H1 (cell line): Measurements from ENCODE around the gene ITSN1. TPM values are rescaled to one million over a fixed set of nuclear protein-coding genes. Genes with fewer than 3 reads are reported as not detected.

Source experiments
- CTCF ChIA-PET: fragments of 300-600 bp; sonication (Branson Sonifier 250); formaldehyde crosslinking; loops from one replicate; lab custom pipeline; 2021; ENCODE audit not compliant: partially characterized antibody; lab: Charles Lee
- POLR2A ChIA-PET: fragments of 300-600 bp; sonication (Branson Sonifier 250); formaldehyde crosslinking; loops from one replicate; lab custom pipeline; 2021; ENCODE audit warnings: inconsistent platforms; ENCODE audit not compliant: partially characterized antibody; lab: Charles Lee
- DNase-seq, 2 experiments: peaks; one replicate each; pipeline versions ENCODE4 v3.0.0 to v3.0.0-alpha.2; 2010 to 2022; ENCODE audit warnings: low spot score in 2 of 2, low read depth in 1 of 2, mixed read lengths in 1 of 2
- FAIRE-seq: peaks from 2 replicates; lab custom pipeline; 2011; peaks lifted over from hg19 to GRCh38; lab: Jason Lieb, UNC
- H2AFZ ChIP-seq: 2 replicates; pipeline ENCODE4 v1.8.1; 2012; ENCODE audit warnings: low read length, inconsistent platforms
- H2AK5ac ChIP-seq: 2 replicates; pipeline ENCODE4 v1.6.1; 2013; ENCODE audit warnings: low read depth, low read length
- H2BK120ac ChIP-seq: replicated peaks from 2 replicates; pipeline ENCODE3; 2013; ENCODE audit warnings: low read depth, low read length, inconsistent platforms
- H2BK12ac ChIP-seq: 2 replicates; pipeline ENCODE4 v1.6.1; 2013; ENCODE audit warnings: low read depth, low read length
- H2BK15ac ChIP-seq: 2 replicates; pipeline ENCODE4 v1.6.1; 2013; ENCODE audit warnings: low read length
- H2BK20ac ChIP-seq: 2 replicates; pipeline ENCODE4 v1.6.1; 2013; ENCODE audit warnings: low read length
- H2BK5ac ChIP-seq: 2 replicates; pipeline ENCODE4 v1.6.1; 2013; ENCODE audit warnings: low read depth, low read length
- H3K14ac ChIP-seq: 2 replicates; pipeline ENCODE4 v1.6.1; 2013; ENCODE audit warnings: inconsistent platforms; ENCODE audit not compliant: insufficient read length
- H3K18ac ChIP-seq: 2 replicates; pipeline ENCODE4 v1.6.1; 2013; ENCODE audit warnings: low read length; ENCODE audit errors: extremely low read depth
- H3K23ac ChIP-seq: 2 replicates; pipeline ENCODE4 v1.6.1; 2013; ENCODE audit warnings: inconsistent platforms; ENCODE audit not compliant: insufficient read length
- H3K23me2 ChIP-seq: 2 replicates; pipeline ENCODE4 v1.6.1; 2013; ENCODE audit warnings: low read depth, low read length
- H3K27ac ChIP-seq: 2 replicates; pipeline ENCODE4 v1.6.1; 2011; ENCODE audit warnings: low read depth, low read length, inconsistent platforms
- H3K27me3 ChIP-seq, 4 experiments: replicated peaks in 1 of 4; 1 replicate in 1 of 4; 2 replicates in 3 of 4; pipeline versions ENCODE4 v1.6.1 to v1.8.1; 2011 to 2013; ENCODE audit warnings: low read length in 3 of 4, mild to moderate bottlenecking in 3 of 4, inconsistent platforms in 2 of 4, mixed read lengths in 2 of 4, moderate library complexity in 1 of 4; ENCODE audit not compliant: control insufficient read depth in 3 of 4, insufficient read depth in 3 of 4; ENCODE audit errors: extremely low read depth in 1 of 4
- H3K36me3 ChIP-seq, 4 experiments: 2 replicates each; pipeline versions ENCODE4 v1.6.1 to v1.8.1; 2011 to 2013; ENCODE audit warnings: mild to moderate bottlenecking in 4 of 4, low read length in 3 of 4, moderate library complexity in 2 of 4, control low read depth in 1 of 4, inconsistent platforms in 1 of 4; ENCODE audit not compliant: insufficient read depth in 4 of 4, control insufficient read depth in 2 of 4
- H3K4ac ChIP-seq: replicated peaks from 2 replicates; pipeline ENCODE3; 2013; ENCODE audit warnings: low read length, low read depth, mixed read lengths, inconsistent platforms; ENCODE audit not compliant: insufficient read length
- H3K4me1 ChIP-seq, 4 experiments: replicated peaks in 1 of 4; 1 replicate in 1 of 4; 2 replicates in 3 of 4; pipeline versions ENCODE4 v1.6.1 to v1.8.1; 2011 to 2013; ENCODE audit warnings: low read length in 3 of 4, inconsistent platforms in 2 of 4, mixed read lengths in 1 of 4; ENCODE audit not compliant: insufficient read depth in 4 of 4, control insufficient read depth in 3 of 4
- H3K4me2 ChIP-seq, 2 experiments: 2 replicates each; pipeline versions ENCODE4 v1.6.1 to v1.8.1; 2011 to 2013; ENCODE audit warnings: low read depth in 2 of 2, low read length in 2 of 2, control low read depth in 1 of 2, inconsistent platforms in 1 of 2, mild to moderate bottlenecking in 1 of 2; ENCODE audit not compliant: insufficient read depth in 1 of 2
- H3K4me3 ChIP-seq, 4 experiments: fragments of 200-600, 300-600 bp in 1 of 4; sonication (generic), shearing (Covaris generic), sonication (Bioruptor Twin) in 1 of 4; 2 replicates each; pipeline versions ENCODE4 v1.5.1 to v1.8.1; 2011 to 2016; ENCODE audit warnings: low read length in 4 of 4, low read depth in 3 of 4, control low read depth in 2 of 4, inconsistent platforms in 2 of 4, mild to moderate bottlenecking in 2 of 4, mixed read lengths in 1 of 4, moderate library complexity in 1 of 4; ENCODE audit not compliant: insufficient read depth in 2 of 4; ENCODE audit errors: extremely low read depth in 1 of 4
- H3K56ac ChIP-seq: replicated peaks from 2 replicates; pipeline ENCODE3; 2013; ENCODE audit warnings: low read depth, mild to moderate bottlenecking, mixed read lengths, low read length, inconsistent platforms; ENCODE audit not compliant: insufficient read length
- H3K79me1 ChIP-seq: 2 replicates; pipeline ENCODE4 v1.6.1; 2013; ENCODE audit warnings: low read depth, low read length, control low read depth
- H3K79me2 ChIP-seq, 2 experiments: 2 replicates each; pipeline versions ENCODE4 v1.6.1 to v1.8.1; 2012 to 2013; ENCODE audit warnings: low read length in 2 of 2, mild to moderate bottlenecking in 2 of 2, inconsistent platforms in 1 of 2; ENCODE audit not compliant: insufficient read depth in 2 of 2, control insufficient read depth in 1 of 2
- H3K9ac ChIP-seq, 4 experiments: replicated peaks in 1 of 4; 1 replicate in 1 of 4; 2 replicates in 3 of 4; pipeline versions ENCODE4 v1.6.1 to v1.8.1; 2011 to 2013; ENCODE audit warnings: low read depth in 3 of 4, low read length in 3 of 4, control low read depth in 2 of 4, mild to moderate bottlenecking in 2 of 4, moderate library complexity in 2 of 4, inconsistent platforms in 1 of 4; ENCODE audit errors: extremely low read depth in 1 of 4
- H3K9me3 ChIP-seq, 2 experiments: 2 replicates each; pipeline versions ENCODE4 v1.6.1 to v1.8.1; 2012 to 2013; ENCODE audit warnings: mild to moderate bottlenecking in 2 of 2, moderate library complexity in 2 of 2, control low read depth in 1 of 2, inconsistent platforms in 1 of 2, low read depth in 1 of 2, low read length in 1 of 2, mixed read lengths in 1 of 2; ENCODE audit not compliant: insufficient read depth in 2 of 2
- H4K20me1 ChIP-seq, 2 experiments: replicated peaks in 1 of 2; 2 replicates each; pipeline versions ENCODE3 to v1.8.1; 2011 to 2013; ENCODE audit warnings: inconsistent platforms in 2 of 2, low read length in 2 of 2, mild to moderate bottlenecking in 1 of 2; ENCODE audit not compliant: insufficient read depth in 2 of 2, control insufficient read depth in 1 of 2
- H4K5ac ChIP-seq: 2 replicates; pipeline ENCODE4 v1.6.1; 2013; ENCODE audit warnings: low read length, low read depth, mixed read lengths, inconsistent platforms; ENCODE audit not compliant: insufficient read length
- H4K8ac ChIP-seq: 2 replicates; pipeline ENCODE4 v1.8.0; 2013; ENCODE audit warnings: mild to moderate bottlenecking, moderate library complexity, low read length, inconsistent platforms; ENCODE audit not compliant: insufficient read depth; ENCODE audit errors: extremely low read depth
- H4K91ac ChIP-seq: replicated peaks from 2 replicates; pipeline ENCODE3; 2013; ENCODE audit warnings: low read length, mixed read lengths, inconsistent platforms; ENCODE audit not compliant: insufficient read length
- ASH2L ChIP-seq: fragments of 200-600, 300-600 bp; sonication (generic); IDR thresholded peaks from one replicate; pipeline ENCODE4 v1.7.1; 2017; ENCODE audit warnings: low read length
- ATF3 ChIP-seq: IDR thresholded peaks from 2 replicates; pipeline ENCODE4 v1.6.1; 2011; ENCODE audit warnings: low read depth, mild to moderate bottlenecking, low read length; ENCODE audit not compliant: insufficient read depth
- CBX5 ChIP-seq: fragments of 300-800, 300-1000 bp; sonication (generic); IDR thresholded peaks from 2 replicates; pipeline ENCODE4 v1.7.1; 2016; ENCODE audit warnings: antibody characterized with exemption, low read length, low read depth
- E2F6 ChIP-seq: IDR thresholded peaks from 2 replicates; pipeline ENCODE4 v1.6.1; 2012; ENCODE audit warnings: inconsistent platforms
- EZH2 ChIP-seq: fragments of 200-600 bp; sonication (generic); IDR thresholded peaks from 2 replicates; pipeline ENCODE4 v1.7.1; 2012; ENCODE audit warnings: low read depth, mild to moderate bottlenecking, moderate library complexity, low read length, inconsistent platforms; ENCODE audit not compliant: severe bottlenecking
- JUN ChIP-seq: IDR thresholded peaks from 2 replicates; pipeline ENCODE4 v1.6.1; 2011; ENCODE audit warnings: low read depth, mild to moderate bottlenecking, improper control_type of control experiment, low read length
- NANOG ChIP-seq: IDR thresholded peaks from 2 replicates; pipeline ENCODE4 v1.6.1; 2011; ENCODE audit warnings: low read length, low read depth, mild to moderate bottlenecking, inconsistent platforms; ENCODE audit not compliant: insufficient read depth, poor library complexity, severe bottlenecking
- NRF1 ChIP-seq: IDR thresholded peaks from 2 replicates; pipeline ENCODE4 v1.6.1; 2011; ENCODE audit warnings: mild to moderate bottlenecking, low read depth, low read length, improper control_type of control experiment
- POLR2A ChIP-seq, 2 experiments: IDR thresholded peaks; 1 replicate in 1 of 2; 2 replicates in 1 of 2; pipeline ENCODE4 v1.6.1; 2011; ENCODE audit warnings: low read depth in 2 of 2, low read length in 2 of 2, mild to moderate bottlenecking in 2 of 2; ENCODE audit errors: control extremely low read depth in 1 of 2
- POLR2AphosphoS5 ChIP-seq: IDR thresholded peaks from 2 replicates; pipeline ENCODE4 v1.6.1; 2011; ENCODE audit warnings: low read depth, low read length
- POU5F1 ChIP-seq: IDR thresholded peaks from 2 replicates; pipeline ENCODE4 v1.6.1; 2011; ENCODE audit warnings: low read depth, mild to moderate bottlenecking, low read length, moderate library complexity
- RAD21 ChIP-seq, 2 experiments: IDR thresholded peaks in 1 of 2; conservative IDR thresholded peaks in 1 of 2; 2 replicates each; pipeline ENCODE4 v1.6.1; 2011; ENCODE audit warnings: low read depth in 2 of 2, low read length in 2 of 2, improper control_type of control experiment in 1 of 2, inconsistent platforms in 1 of 2, mild to moderate bottlenecking in 1 of 2, moderate library complexity in 1 of 2
- SP2 ChIP-seq: IDR thresholded peaks from 2 replicates; pipeline ENCODE4 v1.6.1; 2012; ENCODE audit warnings: mild to moderate bottlenecking, low read length, inconsistent platforms
- polyA plus RNA-seq, 7 experiments: library from polyadenylated mRNA; depleted of rRNA in 3 of 7; stranded (reverse) in 5 of 7; unstranded in 2 of 7; fragments of >200 nt in 5 of 7; fragments of 200-250 nt in 2 of 7; gene quantifications; 1 replicate in 5 of 7; 2 replicates in 1 of 7; 4 replicates in 1 of 7; pipeline versions ENCODE4 v1.2.1 to v1.2.3, GENCODE V29; 2011 to 2013; ENCODE audit warnings: missing spikeins in 2 of 7, mixed read lengths in 2 of 7
- total RNA-seq: library from RNA; stranded (reverse); fragmentation: NEBNext Ultra II Directional; extraction: Animal tissue kit (Norgen Biotek cat#: 25700); gene quantifications from 2 replicates; pipeline ENCODE4 v1.2.1, GENCODE V29; 2021

Gene ITSN1
- total and polyA plus RNA-seq, 2 of the 8 experiments (the other 6 are each of a cell fraction or from before 2014, with no cell fraction given): 60.8 to 78.1 TPM

GRCh38 chr21:33942426-33942825, 300.1 kb downstream of the ITSN1 start:
- no peak overlapping the region for H3K23ac ChIP-seq
- TF ChIP-seq E2F6: no peak
- no peak for TF ChIP-seq SP2
- no peak for TF ChIP-seq POLR2A (IDR thresholded peaks at IDR 0.05; ENCODE audit: control extremely low read depth in 1 of 2, low read depth in 2 of 2, low read length in 2 of 2)
- no peak for TF ChIP-seq JUN
- no peak for TF ChIP-seq RAD21 (IDR thresholded peaks at IDR 0.05 in 1 of 2, conservative IDR thresholded peaks at IDR 0.05 in 1 of 2; ENCODE audit: low read depth in 2 of 2, low read length in 2 of 2)
- TF ChIP-seq ASH2L: no peak
- TF ChIP-seq NRF1: no peak
- no peak for TF ChIP-seq NANOG
- no peak for TF ChIP-seq CBX5
- TF ChIP-seq EZH2: no peak
- TF ChIP-seq ATF3: no peak
- TF ChIP-seq POU5F1: no peak
- TF ChIP-seq POLR2AphosphoS5: no peak

More at GRCh38 chr21:33942426-33942825, 300.1 kb downstream of the ITSN1 start:
- Histone ChIP-seq H3K4me1 (peaks cover 3 to 13% (median 9%) of the 10 kb centered on the region in 4 experiments; a peak in 5 of 7 replicates), H3K79me1 (0 out of 2 replicates have a peak, but pooled peaks cover 2% of the 10 kb centered on the region), H3K27ac (no peak overlapping the region), H2AFZ (no peak overlapping the region), H4K91ac (no peak overlapping the region), H3K4ac (no peak overlapping the region), H2BK20ac (0 out of 2 replicates have a peak overlapping the region, but pooled peaks have one; percentile 49), H4K8ac (no peak overlapping the region), H2AK5ac (no peak overlapping the region), H3K4me3 (peak overlapping the region in 1 of 4 experiments; percentile 35; a peak in 1 of 8 replicates), H2BK5ac (no peak overlapping the region), H3K9ac (no peak overlapping the region), H4K5ac (no peak overlapping the region), H3K56ac (no peak overlapping the region), H3K9me3 (peaks cover 0 to 7% of the 10 kb centered on the region in 2 experiments; a peak in 1 of 4 replicates), H3K27me3 (no peaks in the 10 kb centered on the region), H2BK15ac (no peak overlapping the region), H2BK12ac (no peak overlapping the region), H3K4me2 (peak overlapping the region; percentile 29; a peak in 1 of 4 replicates), H2BK120ac (no peak overlapping the region), H4K20me1 (no peaks in the 10 kb centered on the region), H3K36me3 (peaks cover 0 to 7% (median 2%) of the 10 kb centered on the region in 4 experiments; a peak in 2 of 8 replicates), H3K79me2 (no peaks in the 10 kb centered on the region), H3K23me2 (no peaks in the 10 kb centered on the region), H3K18ac (no peak overlapping the region), H3K14ac (no peak overlapping the region)
- no peak for FAIRE-seq
- ChIA-PET POLR2A (interaction anchor here (0.6 to 2.7 kb wide), 2 partner anchors 10 to 27 kb away, joined by 3 to 14 read pairs; partner anchors contain the start of gene ATP5PO), CTCF (interaction anchor here (0.6 to 3.8 kb wide), 6 partner anchors 18 to 363 kb away, joined by 3 to 18 read pairs (median 3); no protein-coding TSS in a partner anchor)
- DNase-seq: peak in 1 of 2 experiments; percentile 29
